Stimulated activated CD4-positive, alpha-beta T cell treated with anti-CD3 and anti-CD28 coated beads, TNF-alpha, amount 100 ng/mL, for 4 hours (primary cell): ENCODE measurements around the gene DICER1.

Experiments used
- DNase-seq, 3 experiments: peaks; one replicate each; pipeline ENCODE4 v3.0.0-alpha.2; 2020; ENCODE audit warnings: low read depth in 3 of 3

Gene DICER1

GRCh38 chr14:95125915-95126314, 31.4 kb downstream of the DICER1 start:
- no peak for DNase-seq

- DNase-seq = no peak
Measured at GRCh38 chr14:95125221-95125620, 32.1 kb downstream of the DICER1 start.

GRCh38 chr14:95123891-95124579, 33.3 kb downstream of the DICER1 start:
- no peak for DNase-seq

DNA sequence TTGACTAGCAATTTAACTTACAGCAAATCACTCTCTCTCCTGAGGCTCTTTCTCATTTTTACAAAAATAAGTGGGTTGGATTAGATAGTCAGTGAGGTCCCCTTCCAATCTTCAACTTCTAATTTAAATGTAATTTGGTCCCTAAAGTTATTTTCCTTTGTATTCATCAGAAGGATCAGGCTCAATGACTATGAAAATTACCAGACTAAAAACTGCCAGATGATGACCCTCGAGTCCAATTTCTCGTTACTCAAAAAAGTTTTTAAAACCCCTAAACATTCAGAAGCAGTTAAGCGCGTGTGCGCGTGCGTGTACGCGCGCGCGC, 34.7 kb downstream of the DICER1 start:
- DNase-seq = no peak

GRCh38 chr14:95121911-95122620, 35.3 kb downstream of the DICER1 start:
- no peak for DNase-seq

- no peak for DNase-seq
Measured at GRCh38 chr14:95119336-95119735, 38.0 kb downstream of the DICER1 start.

DNA sequence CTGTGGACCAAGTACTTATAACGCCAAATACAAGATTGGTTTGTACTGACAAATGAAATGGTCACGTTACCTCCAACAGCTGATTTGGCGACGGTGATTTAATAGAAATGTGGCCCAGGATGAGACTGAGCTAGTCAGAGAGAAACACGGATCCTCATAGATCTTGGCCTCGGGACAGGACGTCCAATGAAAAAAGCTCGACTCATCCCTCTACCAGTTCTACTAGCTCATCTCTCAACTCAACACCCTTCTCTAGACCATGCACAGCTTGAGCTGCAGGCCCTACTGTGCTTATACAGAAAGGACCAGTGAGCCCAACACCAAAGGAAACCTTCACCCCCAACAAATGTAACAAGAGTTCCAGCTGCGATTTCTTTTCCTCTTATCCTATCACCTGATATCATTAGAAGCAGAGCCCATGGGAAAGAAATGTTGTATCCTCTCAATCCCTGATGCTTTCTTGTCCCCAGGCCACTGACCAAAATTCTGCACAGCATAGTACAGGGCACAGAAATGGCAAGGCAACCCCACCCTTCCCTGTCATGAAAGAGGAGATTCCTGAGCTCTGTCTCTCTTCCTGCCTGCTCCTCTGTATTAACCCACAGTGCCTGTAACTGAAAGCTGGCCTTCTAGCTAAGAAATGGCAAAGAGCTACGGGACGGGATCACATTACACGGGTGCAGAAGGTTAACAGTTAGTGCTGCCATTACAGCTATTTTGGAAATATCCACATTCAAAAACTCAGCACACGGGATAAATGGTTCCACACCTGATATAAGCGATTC, 39.2 kb downstream of the DICER1 start:
- no peak for DNase-seq

GRCh38 chr14:95113476-95113875, 43.9 kb downstream of the DICER1 start:
- DNase-seq = no peak

DNA sequence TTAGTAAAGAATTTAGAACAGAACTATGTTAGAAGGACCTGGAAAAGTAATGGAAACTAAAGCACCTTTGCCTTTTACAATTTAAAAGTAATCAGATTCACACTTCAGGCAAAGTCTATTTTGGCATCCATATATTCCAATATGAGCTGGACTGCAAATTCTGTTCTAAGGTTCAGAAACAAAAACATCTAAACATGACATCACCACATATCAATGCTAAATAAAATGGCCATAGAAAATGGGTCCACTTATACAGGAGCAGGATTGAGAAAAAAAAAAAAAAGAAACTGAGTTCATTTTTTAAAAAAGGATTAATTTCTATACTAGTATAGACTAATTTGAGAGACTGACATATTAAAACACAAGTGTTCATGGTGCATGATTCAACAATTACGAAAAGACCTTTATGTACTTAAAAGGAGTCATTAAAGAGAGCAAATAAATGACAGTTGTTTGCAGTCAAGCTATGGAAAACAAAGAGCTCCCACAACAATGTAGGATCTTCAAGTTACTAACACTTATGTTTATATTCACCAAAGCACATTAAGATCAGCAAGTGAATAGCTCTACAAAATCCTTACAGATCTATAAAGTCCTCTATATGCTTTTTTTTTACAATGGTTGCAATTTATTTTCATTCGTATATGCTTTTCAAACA, 45.7 kb downstream of the DICER1 start:
- no peak for DNase-seq

DNA sequence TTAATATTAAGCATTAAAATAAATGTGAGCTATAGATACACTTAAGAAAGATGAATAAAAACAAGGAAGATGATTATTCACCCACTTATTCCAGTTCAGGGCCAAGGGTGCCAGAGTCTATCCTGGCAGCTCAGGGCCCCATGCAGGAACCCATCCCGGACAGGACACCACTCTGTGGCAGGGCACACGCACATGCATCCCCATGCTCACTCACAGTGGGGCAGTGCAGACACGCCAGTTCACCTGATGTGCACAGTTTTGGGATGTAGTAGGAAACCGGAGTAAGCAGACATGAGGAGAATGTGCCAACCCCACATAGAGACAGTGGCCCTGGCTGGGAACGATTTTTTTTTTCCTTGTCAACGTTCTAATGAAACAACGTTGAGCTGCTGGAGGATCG, 47.2 kb downstream of the DICER1 start:
- DNase-seq = no peak

GRCh38 chr14:95107711-95108110, 49.6 kb downstream of the DICER1 start:
- no peak for DNase-seq

DNA sequence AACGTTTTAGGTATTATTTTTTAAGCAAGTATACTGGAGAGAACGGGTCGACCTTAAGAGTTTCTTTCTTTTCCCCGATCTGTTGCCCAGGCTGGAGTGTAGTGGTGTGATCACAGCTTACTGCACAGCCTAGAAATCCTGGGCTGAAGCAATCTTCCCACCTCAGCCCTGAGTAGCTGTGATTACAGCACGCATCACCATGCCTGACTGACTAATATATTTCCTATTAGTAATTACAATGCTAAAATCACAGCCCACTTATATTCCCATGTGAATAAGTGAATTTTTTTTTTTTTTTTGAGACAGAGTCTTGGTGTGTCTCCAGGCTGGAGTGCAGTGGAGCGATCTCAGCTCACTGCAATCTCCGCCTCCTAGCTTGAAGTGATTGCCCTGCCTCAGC, 50.4 kb downstream of the DICER1 start:
- no peak for DNase-seq

GRCh38 chr14:95104911-95105310, 52.4 kb downstream of the DICER1 start:
- no peak for DNase-seq

DNA sequence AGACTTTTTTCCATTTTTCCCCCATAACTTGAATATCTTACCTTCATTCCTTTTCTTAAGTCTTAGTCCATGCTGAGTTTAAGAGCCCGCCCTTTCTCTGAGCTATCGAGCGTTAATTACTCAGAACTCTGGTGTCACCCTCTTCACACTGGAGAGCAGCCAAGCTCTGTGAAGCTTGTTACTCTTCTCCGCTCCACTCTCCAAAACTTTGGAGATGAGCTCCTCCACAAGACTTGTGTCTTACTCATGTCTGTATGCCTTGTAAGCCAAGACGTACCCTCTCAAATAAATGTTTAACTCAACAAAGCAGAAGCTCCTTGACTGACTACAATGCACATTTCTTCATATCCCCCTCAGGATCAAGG, 54.7 kb downstream of the DICER1 start:
- no peak for DNase-seq

DNA sequence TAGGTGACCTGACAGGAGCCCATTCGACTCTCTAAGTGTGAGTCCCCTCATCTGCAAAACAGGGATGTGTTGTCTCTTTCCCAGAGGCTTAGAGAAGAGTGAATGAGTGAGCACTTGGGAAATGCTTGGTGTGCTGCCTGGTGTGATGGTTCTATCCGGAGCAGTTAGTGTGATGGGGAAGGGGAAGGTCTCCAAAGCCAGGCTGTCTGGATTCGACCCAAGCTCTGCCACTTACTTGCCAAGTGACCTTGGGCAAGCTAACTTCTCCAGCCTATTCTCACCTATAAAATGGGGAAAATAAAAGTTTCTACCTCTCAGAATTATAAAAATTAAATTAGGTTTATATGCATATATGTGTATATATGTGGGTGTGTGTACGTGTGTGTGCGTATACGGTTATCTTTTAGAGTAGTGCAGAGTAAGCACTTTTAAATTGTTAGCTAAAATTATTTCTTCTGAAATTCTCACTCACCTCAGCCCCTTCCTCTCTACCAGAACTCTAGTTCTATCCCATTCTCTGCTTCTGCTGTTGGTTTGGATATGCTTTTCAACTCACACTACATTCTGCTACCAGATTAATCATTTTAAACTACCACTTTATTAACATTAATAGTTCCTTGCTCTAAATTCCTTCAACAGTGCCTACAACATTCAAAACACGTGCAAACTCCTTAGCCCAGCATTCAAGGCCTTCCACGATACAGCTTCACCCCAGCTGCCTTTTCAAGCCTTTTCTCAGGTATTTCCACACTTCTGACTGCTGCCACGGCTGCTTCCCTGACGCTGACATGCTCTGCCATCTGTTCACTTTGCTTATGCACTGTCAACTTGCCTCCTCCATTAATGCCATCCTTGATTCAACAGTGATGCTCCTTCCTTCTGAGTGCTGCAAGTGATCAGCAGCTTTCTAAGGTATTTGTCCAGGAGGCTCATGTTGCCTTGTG, 55.3 kb downstream of the DICER1 start:
- DNase-seq = no peak

- DNase-seq = no peak
Measured at GRCh38 chr14:95098984-95099599, 58.2 kb downstream of the DICER1 start.

DNA sequence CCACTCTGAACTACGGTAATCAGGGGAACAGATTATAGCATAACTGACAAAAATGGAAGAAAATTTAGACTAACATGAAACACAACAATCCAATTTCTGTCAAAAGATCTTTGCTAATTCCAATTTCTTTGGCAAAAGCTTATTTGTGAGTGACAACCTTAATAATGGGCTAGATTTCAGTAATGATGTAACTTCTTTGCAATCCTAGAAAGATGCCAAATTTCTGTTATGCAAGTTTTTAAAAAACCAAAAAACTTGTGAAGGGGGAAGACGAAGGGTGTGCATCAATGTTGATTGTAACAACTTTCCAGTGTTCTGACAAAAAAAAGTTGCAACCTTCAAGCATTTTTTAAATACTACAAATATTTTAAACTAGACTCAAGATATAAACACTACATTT, 59.9 kb downstream of the DICER1 start:
- DNase-seq = no peak

GRCh38 chr14:95096476-95096875, 60.9 kb downstream of the DICER1 start:
- DNase-seq = no peak

GRCh38 chr14:95095996-95096395, 61.3 kb downstream of the DICER1 start:
- no peak for DNase-seq

DNA sequence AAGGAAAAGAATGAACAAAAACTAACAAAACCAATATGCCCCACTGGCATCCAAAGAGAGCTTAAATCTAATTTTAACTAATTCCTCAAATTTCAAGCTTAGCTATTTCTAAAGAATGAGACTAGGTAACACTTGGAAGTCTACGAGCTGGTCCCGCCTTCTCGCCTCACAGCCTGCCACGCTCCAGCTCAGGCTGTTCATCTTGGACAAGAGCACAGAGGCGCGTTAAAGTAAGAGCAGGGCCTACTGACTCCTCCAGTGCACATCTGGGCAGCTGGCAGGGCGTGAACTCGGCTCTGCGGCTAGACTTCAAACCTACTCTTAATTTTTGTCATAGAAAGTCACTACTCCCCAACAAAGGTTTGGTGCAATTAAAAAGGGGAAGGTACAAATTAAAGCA, 64.6 kb downstream of the DICER1 start:
- no peak for DNase-seq

DNA sequence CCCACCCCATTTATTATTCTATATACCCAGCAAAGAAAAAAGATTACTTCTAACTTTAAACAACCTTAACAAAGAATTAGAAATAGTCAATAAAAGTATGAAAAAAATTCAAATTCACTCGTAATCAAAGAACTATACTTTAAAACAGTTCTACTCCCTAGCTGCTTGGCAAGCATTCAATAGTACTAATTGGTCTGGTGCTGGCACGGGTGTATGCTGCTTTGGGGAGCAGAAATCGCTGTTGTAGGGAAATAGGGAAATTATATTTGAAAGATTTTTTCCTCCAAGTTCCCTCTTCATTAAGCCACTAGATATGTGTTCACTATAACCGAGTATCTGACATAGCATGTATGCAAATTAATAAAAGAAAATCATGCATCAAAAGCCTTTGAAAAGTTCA, 65.7 kb downstream of the DICER1 start:
- DNase-seq = no peak
